ENCODE measurements around the gene CHRNE. TPM values are rescaled to one million over a fixed set of nuclear protein-coding genes. Genes with fewer than 3 reads are reported as not detected.
"Not testable (repeated sequence)": the region's sequence is repeated elsewhere in the genome, so short reads cannot be mapped to it uniquely, and the experiment has no call there.

Gene CHRNE
- polyA plus RNA-seq, 3 donors, result 1.4 to 2.8 (median 1.8) TPM

GRCh38 chr17:4919511-4920047 lies 16.7 kb upstream of the CHRNE start:
- no peak for DNase-seq (ENCODE audit: extremely low read depth in 1 of 11, low read depth in 9 of 11, low spot score in 4 of 11)

DNA sequence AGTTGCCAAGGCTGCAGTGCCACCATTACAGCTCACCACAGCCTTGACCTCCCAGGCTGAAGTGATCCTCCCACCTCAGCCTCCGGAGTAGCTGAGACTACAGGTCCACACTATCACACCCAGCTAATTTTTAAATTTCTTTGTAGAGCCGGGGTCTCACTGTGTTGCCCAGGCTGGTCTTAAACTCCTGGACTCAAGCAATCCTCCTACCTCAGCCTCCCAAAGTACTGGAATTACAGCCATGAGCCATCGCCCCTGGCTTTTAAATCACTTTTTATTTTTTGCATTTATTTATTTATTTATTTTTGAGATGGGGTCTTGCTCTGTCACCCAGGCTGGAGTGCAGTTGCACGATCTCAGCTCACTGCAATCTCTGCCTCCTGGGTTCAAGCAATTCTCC lies 11.7 kb upstream of the CHRNE start:
- not testable (repeated sequence) for DNase-seq (ENCODE audit: extremely low read depth in 1 of 11, low read depth in 9 of 11, low spot score in 4 of 11)

DNA sequence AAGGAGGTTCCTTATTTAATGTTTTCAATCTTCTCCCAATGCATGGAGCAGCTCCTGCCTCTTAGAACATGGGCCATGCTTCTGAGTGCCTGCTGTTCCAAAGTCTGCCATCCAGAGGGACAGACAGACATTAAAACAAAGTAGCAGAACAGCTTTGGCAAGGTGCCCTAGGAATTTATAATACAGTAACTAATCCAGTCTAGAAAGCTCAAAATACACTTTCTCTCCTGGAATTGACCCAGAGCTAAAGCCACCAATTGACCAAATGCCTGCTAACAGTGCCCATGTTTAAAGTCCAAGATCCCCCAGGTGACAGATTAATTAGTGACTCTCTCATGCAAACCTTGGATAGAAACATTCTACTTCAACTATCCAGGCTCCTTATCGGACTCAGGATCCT lies 11.1 kb upstream of the CHRNE start:
- no peak for DNase-seq (ENCODE audit: extremely low read depth in 1 of 11, low read depth in 9 of 11, low spot score in 4 of 11)

DNA sequence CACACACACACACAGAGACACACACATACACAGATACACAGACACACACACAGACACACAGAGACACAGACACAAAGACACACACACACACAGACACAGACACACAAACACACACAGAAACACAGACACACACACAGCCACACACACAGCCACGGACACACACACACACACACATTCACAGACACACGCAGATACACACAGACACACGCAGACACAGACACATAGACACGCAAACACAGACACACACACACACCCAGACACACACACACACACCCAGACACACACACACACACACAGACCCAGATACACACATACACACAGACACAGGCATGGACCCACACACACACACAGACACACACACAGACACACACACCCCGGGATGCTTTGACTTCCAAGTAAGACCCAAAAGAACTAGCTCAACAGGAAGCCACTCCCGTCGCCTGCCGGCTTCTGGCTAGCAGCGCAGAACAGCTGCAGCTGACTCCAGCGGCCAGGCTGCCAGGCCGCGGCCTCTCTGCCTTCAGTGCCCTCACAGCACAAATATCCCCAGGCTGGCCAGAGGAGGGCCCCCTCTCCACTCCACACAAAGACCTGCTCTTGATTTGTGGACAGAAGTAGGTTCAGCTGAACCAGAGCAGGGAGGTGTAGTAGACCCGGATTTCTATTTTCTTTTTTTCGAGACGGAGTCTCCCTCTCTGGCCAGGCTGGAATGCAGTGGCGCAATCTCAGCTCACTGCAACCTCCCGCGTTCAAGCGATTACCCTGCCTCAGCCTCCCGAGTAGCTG lies 6.0 kb upstream of the CHRNE start:
- DNase-seq (ENCODE audit: extremely low read depth in 1 of 11, low read depth in 9 of 11, low spot score in 4 of 11), result peak in 10 of 11 donors; percentile 61 to 87 (median 81)

GRCh38 chr17:4908301-4908700 lies 5.4 kb upstream of the CHRNE start:
- DNase-seq (ENCODE audit: extremely low read depth in 1 of 11, low read depth in 9 of 11, low spot score in 4 of 11), result no peak

DNA sequence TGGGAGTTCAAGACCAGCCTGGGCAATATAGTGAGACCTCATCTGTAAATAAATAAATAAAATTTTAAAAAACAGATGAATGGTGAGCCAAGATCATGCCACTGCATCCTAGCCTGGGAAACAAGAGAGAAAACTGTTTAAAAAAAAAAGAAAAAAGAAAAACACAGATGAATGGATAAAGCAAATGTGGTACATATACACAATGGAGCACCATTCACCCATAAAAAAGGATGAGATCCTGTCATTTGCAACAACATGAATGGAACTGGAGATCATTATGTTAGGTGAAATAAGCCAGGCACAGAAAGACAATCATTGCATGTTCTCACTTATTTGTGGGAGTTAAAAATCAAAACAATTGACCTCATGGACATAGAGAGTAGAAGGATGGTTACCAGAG lies 3.7 kb upstream of the CHRNE start:
- not testable (repeated sequence) for DNase-seq (ENCODE audit: extremely low read depth in 1 of 11, low read depth in 9 of 11, low spot score in 4 of 11)

- DNase-seq (ENCODE audit: extremely low read depth in 1 of 11, low read depth in 9 of 11, low spot score in 4 of 11), result no peak
Observed at GRCh38 chr17:4902540-4902939, 358 bp downstream of the CHRNE start.

DNA sequence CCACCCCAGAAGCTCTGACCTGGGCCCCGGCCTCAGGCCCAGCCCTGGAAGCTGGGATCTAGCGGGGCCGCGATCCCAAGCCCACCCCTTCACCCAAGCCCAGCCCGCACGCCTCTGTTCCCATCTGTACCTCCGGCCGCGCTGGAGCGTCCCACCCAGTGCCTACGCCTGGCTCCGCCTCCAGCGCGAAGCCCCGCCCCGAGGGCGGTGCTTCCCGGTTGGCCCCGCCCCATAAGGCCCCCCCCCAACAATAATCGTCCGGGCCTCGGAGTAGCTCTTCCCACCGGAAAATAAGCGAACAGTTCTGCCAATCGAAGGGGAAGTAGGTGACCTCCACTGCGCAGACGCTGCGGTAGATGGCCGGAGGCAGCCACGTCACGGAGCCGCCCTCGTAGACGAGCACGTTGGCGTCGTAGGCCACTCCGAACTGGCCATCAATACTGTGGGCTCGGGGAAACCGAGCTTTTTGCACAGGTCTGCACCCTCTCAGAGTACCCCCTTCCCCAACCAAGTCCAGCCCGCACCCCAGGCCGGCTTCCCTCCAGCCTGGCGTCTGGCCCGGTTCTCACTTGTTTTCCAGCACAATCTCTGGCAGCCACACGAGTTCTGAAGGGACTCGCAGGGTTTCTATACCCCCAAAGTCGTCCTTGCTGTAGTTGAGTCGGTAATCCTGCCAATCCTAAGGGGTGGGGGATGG lies 1.1 kb downstream of the CHRNE start:
- no peak for DNase-seq (ENCODE audit: extremely low read depth in 1 of 11, low read depth in 9 of 11, low spot score in 4 of 11)

DNA sequence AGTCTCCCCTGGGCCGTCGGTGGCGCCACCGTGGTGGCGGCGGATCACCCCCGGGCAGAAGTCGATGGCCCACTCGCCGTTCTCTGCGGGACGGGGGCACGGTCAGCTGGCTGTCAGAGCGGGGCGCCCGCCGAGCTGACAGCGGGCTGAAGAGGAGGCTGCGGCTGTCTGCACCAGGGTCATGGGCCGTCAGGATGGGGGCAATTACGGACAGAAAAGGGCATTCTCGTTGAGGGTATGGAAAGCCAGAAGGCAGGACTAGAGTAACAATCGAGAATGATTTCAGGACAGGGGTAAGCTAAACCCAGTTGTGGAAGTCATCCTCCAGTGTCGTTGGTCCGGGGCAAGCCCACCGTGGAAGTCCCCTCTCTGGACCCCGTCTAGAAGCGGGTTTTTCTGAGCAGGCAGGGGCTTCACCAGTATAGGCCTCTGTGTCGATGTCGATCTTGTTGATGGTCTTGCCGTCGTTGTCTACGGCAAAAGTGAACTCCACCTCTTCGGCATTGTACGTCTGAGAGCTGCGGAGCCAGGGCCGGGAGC lies 1.7 kb downstream of the CHRNE start:
- DNase-seq (ENCODE audit: extremely low read depth in 1 of 11, low read depth in 9 of 11, low spot score in 4 of 11), result no peak

GRCh38 chr17:4900231-4901107 lies 2.4 kb downstream of the CHRNE start:
- no peak for DNase-seq (ENCODE audit: extremely low read depth in 1 of 11, low read depth in 9 of 11, low spot score in 4 of 11)

DNA sequence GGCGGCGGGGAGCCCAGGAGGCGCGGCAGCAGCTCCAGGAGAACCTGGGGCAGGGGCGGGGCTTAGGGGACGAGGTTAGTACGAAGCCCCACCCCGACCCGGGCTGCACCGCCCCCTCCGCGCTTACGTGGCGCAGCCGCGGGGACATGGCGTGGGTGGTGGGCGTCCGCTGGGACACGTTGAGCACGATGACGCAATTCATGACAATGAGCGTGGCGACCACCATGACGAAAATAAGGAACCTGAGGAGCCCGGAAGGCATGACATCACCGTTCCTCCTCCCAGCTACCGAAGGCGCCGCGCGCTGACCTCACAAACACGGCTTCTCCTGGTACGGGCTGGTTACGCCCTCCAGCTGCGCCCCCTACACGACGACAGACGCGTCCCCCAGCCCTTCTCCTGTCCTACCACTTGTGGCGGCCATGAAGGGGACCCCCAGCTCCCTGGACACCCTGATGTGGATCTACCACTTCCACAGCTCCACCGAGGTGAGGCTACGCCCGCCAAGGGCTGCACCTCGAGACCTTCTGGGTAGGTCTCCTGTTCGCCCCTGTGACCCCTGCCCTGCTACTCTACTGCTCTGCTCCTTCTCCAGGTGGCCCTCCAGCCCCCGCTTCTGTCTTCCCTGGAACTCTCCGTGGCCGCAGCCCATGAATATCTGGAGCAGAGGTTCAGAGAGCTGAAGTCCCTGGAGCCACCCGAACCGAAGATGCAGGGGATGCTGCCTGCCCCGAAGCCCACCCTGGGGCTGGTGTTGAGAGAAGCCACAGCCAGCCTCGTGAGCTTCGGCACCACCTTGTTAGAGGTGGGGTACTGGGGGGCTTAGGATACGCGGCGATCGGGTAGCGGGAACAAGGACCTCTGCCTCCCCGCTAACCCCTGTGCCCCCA lies 3.3 kb downstream of the CHRNE start, which contains the start of gene C17orf107:
C17orf107 (plus strand) TSS at position 196 of the 890 bp plus-strand sequence; CDS start at position 423, 227 bp downstream.
- DNase-seq (ENCODE audit: extremely low read depth in 1 of 11, low read depth in 9 of 11, low spot score in 4 of 11), result peak in 7 of 11 donors; percentile 54 to 76 (median 68)

DNA sequence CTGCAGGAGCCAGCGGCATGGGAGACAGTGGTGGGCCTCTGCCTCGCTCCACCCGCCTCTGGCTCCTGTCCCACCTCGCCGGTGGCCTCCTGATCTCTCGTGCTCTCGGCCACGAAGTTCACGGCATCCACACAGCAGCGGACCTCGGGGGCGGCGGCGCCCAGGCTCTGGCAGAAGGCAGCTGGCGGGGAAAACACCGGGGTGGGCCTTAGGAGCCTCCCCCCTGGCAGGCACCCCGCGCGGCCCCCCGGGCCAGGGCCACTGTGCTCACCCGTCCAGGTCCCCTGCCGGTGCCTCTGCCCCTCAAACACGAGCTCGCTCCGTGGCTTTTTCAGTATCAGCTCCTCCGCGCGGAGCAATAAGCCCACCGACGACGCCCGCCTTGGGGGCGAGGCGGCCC lies 4.0 kb downstream of the CHRNE start:
- no peak for DNase-seq (ENCODE audit: extremely low read depth in 1 of 11, low read depth in 9 of 11, low spot score in 4 of 11)

- no peak for DNase-seq (ENCODE audit: extremely low read depth in 1 of 11, low read depth in 9 of 11, low spot score in 4 of 11)
Observed at GRCh38 chr17:4898351-4898750, 4.5 kb downstream of the CHRNE start.

DNA sequence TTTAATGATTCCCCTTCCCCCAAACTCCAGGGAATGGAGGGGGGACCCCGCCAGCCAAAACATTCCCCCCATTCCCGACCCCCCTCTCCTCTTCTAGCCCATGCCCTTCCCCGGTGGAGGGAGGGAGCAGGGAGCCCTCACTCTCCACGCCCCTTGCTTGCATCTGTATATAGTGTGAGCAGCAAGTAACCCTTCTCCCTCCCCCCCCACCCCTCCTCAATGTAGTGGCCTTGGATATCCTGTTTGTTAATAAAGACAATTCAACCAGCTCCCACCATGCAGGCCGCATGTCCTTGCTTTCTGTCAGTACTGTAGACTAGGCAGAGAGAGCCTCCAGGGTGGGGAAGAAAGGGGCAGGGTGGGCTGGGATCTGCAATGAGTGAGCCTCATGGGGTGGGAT lies 5.1 kb downstream of the CHRNE start:
- DNase-seq (ENCODE audit: extremely low read depth in 1 of 11, low read depth in 9 of 11, low spot score in 4 of 11), result no peak

- no peak for DNase-seq (ENCODE audit: extremely low read depth in 1 of 11, low read depth in 9 of 11, low spot score in 4 of 11)
Observed at GRCh38 chr17:4897198-4897687, 5.7 kb downstream of the CHRNE start.

DNA sequence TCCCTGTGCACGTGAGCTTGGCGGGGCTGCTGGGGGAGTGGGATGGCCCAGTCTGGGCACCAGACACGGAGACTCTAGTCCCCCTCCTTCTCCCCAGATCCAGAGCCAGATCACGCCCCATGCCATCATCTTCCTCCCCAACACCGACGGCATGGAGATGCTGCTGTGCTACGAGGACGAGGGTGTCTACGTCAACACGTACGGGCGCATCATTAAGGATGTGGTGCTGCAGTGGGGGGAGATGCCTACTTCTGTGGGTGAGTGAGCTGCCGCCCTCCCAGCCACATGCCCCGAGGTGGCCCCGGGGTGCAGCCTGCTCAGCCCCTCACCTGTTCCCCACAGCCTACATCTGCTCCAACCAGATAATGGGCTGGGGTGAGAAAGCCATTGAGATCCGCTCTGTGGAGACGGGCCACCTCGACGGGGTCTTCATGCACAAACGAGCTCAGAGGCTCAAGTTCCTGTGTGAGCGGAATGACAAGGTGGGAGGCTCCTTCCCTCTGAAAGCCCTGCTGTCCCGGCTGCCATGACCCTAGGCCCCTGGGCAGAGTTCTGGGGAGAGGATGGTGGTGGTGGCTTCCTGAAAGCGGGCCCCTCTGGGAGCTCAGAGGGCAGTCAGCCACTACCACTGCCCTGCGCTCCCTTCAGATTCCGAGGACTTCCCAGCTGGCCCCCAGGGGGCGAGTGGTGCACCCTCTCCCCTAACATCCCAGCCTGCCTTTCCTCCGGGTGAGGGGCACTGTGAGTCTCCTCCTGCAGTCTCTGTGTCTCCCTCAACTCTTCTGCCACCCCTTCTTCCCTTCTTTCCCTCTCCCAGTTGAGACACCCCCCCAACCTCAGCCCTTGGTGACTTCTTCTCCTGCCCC lies 6.3 kb downstream of the CHRNE start:
- DNase-seq (ENCODE audit: extremely low read depth in 1 of 11, low read depth in 9 of 11, low spot score in 4 of 11), result no peak
